ENCODE measurements around the gene CFAP61.

CFAP61 gene

DNA sequence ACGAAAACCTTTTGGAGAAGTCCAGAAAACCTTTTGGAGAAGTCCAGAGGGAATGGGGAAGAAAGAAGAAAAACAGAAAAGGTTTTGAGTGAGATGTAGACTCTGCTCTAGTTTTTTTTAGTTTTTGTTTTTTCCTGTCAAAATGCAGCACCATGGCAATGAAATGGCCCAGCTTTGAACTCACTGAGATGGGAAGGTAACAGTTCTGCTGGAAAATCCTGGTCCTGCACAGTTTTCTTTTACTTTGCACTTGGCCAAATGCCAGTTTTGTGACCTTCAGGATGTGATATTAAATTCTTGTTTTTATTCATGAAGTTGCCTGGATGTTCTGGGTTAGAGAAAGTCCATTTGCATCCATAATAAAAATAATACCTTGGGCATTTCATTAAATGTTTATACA, 145.7 kb downstream of the CFAP61 start:
- Histone ChIP-seq H3K27me3 (ENCODE audit: control insufficient read depth in 1 of 2, insufficient read depth in 1 of 2, low read length in 2 of 2) (peaks cover 0 to 18% of the 10 kb centered on the region in 2 experiments), H3K4ac (ENCODE audit: low read depth in 1 of 2, low read length in 2 of 2) (no peak overlapping the region), H2BK120ac (ENCODE audit: low read depth, low read length) (no peak overlapping the region), H3K4me3 (ENCODE audit: insufficient read depth in 1 of 2, low read depth in 1 of 2, low read length in 2 of 2) (no peak overlapping the region), H3K9me3 (ENCODE audit: control insufficient read depth, low read length) (no peaks in the 10 kb centered on the region), H3K27ac (ENCODE audit: low read length, poor library complexity, severe bottlenecking) (no peak overlapping the region), H2BK12ac (ENCODE audit: low read length in 2 of 2) (no peak overlapping the region), H3K4me2 (ENCODE audit: low read length, poor library complexity, severe bottlenecking) (no peak overlapping the region), H3K36me3 (ENCODE audit: control insufficient read depth in 1 of 2, insufficient read depth in 2 of 2, low read depth in 1 of 2, low read length in 2 of 2) (no peaks in the 10 kb centered on the region), H3K9ac (ENCODE audit: low read length) (no peak overlapping the region), H2AK5ac (ENCODE audit: low read length, severe bottlenecking) (no peak overlapping the region), H3K4me1 (ENCODE audit: control insufficient read depth, insufficient read depth, low read depth, low read length) (no peaks in the 10 kb centered on the region), H2BK5ac (ENCODE audit: low read depth, low read length, poor library complexity, severe bottlenecking) (no peak overlapping the region), H3K14ac (ENCODE audit: low read length in 2 of 2) (no peak overlapping the region), H2BK15ac (ENCODE audit: low read depth, poor library complexity, severe bottlenecking) (no peak overlapping the region), H2AFZ (ENCODE audit: low read depth, low read length) (no peak overlapping the region), H3K18ac (ENCODE audit: low read depth in 1 of 2, low read length in 2 of 2) (no peak overlapping the region), H3K79me1 (replicated peaks; ENCODE audit: low read length, poor library complexity, severe bottlenecking) (no peaks in the 10 kb centered on the region), H4K8ac (ENCODE audit: low read length) (no peak overlapping the region), H3K23ac (ENCODE audit: low read length in 2 of 2) (no peak overlapping the region), H4K91ac (ENCODE audit: low read length) (no peak overlapping the region)
- no peak for DNase-seq
- WGBS: 88% methylated on average over 1 of the region's 1 CpG

DNA sequence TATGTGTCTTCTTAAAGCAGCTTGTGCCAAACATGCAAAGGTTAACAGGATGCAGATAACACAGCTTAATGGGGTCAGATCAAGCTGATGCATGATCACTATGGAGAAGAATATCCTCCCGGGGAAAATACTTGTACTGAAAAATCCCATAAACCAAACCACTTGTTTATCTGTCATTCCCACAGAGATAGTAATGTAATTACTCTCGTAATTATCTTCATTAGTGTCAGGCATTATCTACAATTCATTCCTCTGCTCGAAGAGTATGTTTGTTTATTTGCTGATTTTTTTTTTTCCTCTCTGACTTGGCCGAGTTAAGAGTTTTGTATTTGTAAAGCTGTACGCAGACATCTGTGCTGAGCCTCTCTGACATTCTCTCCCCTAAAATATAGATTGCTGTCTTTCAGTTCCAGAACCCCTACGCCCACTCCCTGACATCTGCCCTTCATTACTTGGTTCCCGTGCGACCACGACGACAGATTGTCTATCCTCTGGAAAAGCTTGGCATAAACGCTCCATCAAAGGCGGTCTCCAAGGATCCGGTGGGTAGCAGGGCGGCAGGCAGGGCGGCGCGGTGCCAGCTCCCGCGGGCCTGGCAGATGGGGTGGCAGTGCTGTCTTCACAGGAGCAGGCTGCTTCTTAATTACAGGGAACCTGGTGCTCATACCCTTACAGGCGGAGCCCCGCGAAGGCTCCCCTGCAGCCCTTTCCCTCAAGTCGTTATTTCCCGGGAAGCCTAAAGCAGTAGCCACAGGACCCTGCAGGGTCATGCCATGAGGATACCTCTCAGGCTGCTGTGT, 147.2 kb downstream of the CFAP61 start:
- H3K27ac ChIP-seq (ENCODE audit: low read length, poor library complexity, severe bottlenecking): no peak overlapping the region
- H2BK15ac ChIP-seq (ENCODE audit: low read depth, poor library complexity, severe bottlenecking): no peak overlapping the region
- no peak overlapping the region for H2AK5ac ChIP-seq (ENCODE audit: low read length, severe bottlenecking)
- H3K4ac ChIP-seq (ENCODE audit: low read depth in 1 of 2, low read length in 2 of 2): no peak overlapping the region
- H3K4me2 ChIP-seq (ENCODE audit: low read length, poor library complexity, severe bottlenecking): no peak overlapping the region
- H3K9ac ChIP-seq (ENCODE audit: low read length): no peak overlapping the region
- peaks cover 3 to 18% of the 10 kb centered on the region in 2 experiments for H3K27me3 ChIP-seq (ENCODE audit: control insufficient read depth in 1 of 2, insufficient read depth in 1 of 2, low read length in 2 of 2)
- no peak overlapping the region for H2BK5ac ChIP-seq (ENCODE audit: low read depth, low read length, poor library complexity, severe bottlenecking)
- H3K36me3 ChIP-seq (ENCODE audit: control insufficient read depth in 1 of 2, insufficient read depth in 2 of 2, low read depth in 1 of 2, low read length in 2 of 2): no peaks in the 10 kb centered on the region
- H3K23ac ChIP-seq (ENCODE audit: low read length in 2 of 2): no peak overlapping the region
- no peak for DNase-seq
- H2BK12ac ChIP-seq (ENCODE audit: low read length in 2 of 2): no peak overlapping the region
- no peak overlapping the region for H2BK120ac ChIP-seq (ENCODE audit: low read depth, low read length)
- H3K4me1 ChIP-seq (ENCODE audit: control insufficient read depth, insufficient read depth, low read depth, low read length): no peaks in the 10 kb centered on the region
- H3K4me3 ChIP-seq (ENCODE audit: insufficient read depth in 1 of 2, low read depth in 1 of 2, low read length in 2 of 2): no peak overlapping the region
- H4K8ac ChIP-seq (ENCODE audit: low read length): no peak overlapping the region
- no peak overlapping the region for H3K18ac ChIP-seq (ENCODE audit: low read depth in 1 of 2, low read length in 2 of 2)
- no peak overlapping the region for H2AFZ ChIP-seq (ENCODE audit: low read depth, low read length)
- no peaks in the 10 kb centered on the region for H3K79me1 ChIP-seq (replicated peaks; ENCODE audit: low read length, poor library complexity, severe bottlenecking)
- no peaks in the 10 kb centered on the region for H3K9me3 ChIP-seq (ENCODE audit: control insufficient read depth, low read length)
- no peak overlapping the region for H3K14ac ChIP-seq (ENCODE audit: low read length in 2 of 2)
- H4K91ac ChIP-seq (ENCODE audit: low read length): no peak overlapping the region
- 62% methylated on average over 21 of the region's 24 CpGs for WGBS

DNA sequence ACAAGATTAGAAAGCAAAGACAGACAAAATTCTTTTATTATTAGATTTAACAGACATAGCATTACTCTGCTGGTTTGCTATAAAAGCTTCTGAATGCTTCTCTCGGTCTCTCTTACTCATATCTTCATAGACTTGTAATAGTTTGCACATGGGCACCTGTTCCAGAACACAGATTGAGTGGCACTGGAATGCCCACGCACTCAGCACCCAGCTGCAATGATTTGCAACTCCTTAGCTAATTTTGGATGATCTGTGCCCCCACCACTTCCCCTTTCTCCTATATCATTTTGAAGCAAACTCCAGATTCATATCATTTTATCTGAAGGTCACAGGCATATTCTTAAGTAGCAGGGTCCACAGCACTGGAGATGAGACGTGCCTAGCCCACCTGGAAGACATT, 148.8 kb downstream of the CFAP61 start:
- H4K91ac ChIP-seq (ENCODE audit: low read length): no peak overlapping the region
- no peak overlapping the region for H3K14ac ChIP-seq (ENCODE audit: low read length in 2 of 2)
- no peak overlapping the region for H3K27ac ChIP-seq (ENCODE audit: low read length, poor library complexity, severe bottlenecking)
- H3K4me1 ChIP-seq (ENCODE audit: control insufficient read depth, insufficient read depth, low read depth, low read length): no peaks in the 10 kb centered on the region
- DNase-seq: no peak
- H3K18ac ChIP-seq (ENCODE audit: low read depth in 1 of 2, low read length in 2 of 2): no peak overlapping the region
- no peak overlapping the region for H3K9ac ChIP-seq (ENCODE audit: low read length)
- no peak overlapping the region for H2AK5ac ChIP-seq (ENCODE audit: low read length, severe bottlenecking)
- no peak overlapping the region for H2BK5ac ChIP-seq (ENCODE audit: low read depth, low read length, poor library complexity, severe bottlenecking)
- no peak overlapping the region for H3K4me3 ChIP-seq (ENCODE audit: insufficient read depth in 1 of 2, low read depth in 1 of 2, low read length in 2 of 2)
- no peak overlapping the region for H4K8ac ChIP-seq (ENCODE audit: low read length)
- H2AFZ ChIP-seq (ENCODE audit: low read depth, low read length): no peak overlapping the region
- no peaks in the 10 kb centered on the region for H3K79me1 ChIP-seq (replicated peaks; ENCODE audit: low read length, poor library complexity, severe bottlenecking)
- no peak overlapping the region for H2BK12ac ChIP-seq (ENCODE audit: low read length in 2 of 2)
- H3K4ac ChIP-seq (ENCODE audit: low read depth in 1 of 2, low read length in 2 of 2): no peak overlapping the region
- H3K27me3 ChIP-seq (ENCODE audit: control insufficient read depth in 1 of 2, insufficient read depth in 1 of 2, low read length in 2 of 2): peaks cover 3 to 18% of the 10 kb centered on the region in 2 experiments
- H3K9me3 ChIP-seq (ENCODE audit: control insufficient read depth, low read length): no peaks in the 10 kb centered on the region
- H2BK15ac ChIP-seq (ENCODE audit: low read depth, poor library complexity, severe bottlenecking): no peak overlapping the region
- H3K36me3 ChIP-seq (ENCODE audit: control insufficient read depth in 1 of 2, insufficient read depth in 2 of 2, low read depth in 1 of 2, low read length in 2 of 2): no peaks in the 10 kb centered on the region
- WGBS: 65% methylated on average over 3 of the region's 3 CpGs
- no peak overlapping the region for H3K4me2 ChIP-seq (ENCODE audit: low read length, poor library complexity, severe bottlenecking)
- H2BK120ac ChIP-seq (ENCODE audit: low read depth, low read length): no peak overlapping the region
- no peak overlapping the region for H3K23ac ChIP-seq (ENCODE audit: low read length in 2 of 2)

DNA sequence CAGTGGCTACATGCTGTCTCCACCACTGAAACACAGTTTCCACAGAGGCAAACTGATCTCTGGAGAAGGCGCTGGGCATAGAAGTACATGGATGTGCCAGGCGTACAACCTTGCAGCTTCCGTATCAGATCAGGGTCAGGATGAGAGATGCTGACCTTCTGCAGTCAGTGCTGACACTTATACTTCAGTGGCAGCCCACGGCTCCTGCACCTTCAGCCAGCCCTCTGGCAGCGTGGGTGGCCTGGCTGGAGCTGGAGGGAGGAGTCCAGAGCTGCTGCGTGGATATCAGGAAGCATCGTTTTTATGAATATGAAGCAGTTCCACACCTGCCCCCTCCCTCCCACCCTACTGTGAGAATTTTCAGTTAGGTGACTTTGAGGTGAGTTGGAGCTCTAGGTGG, 149.3 kb downstream of the CFAP61 start:
- Histone ChIP-seq H3K9me3 (ENCODE audit: control insufficient read depth, low read length) (no peaks in the 10 kb centered on the region), H3K36me3 (ENCODE audit: control insufficient read depth in 1 of 2, insufficient read depth in 2 of 2, low read depth in 1 of 2, low read length in 2 of 2) (no peaks in the 10 kb centered on the region), H3K79me1 (replicated peaks; ENCODE audit: low read length, poor library complexity, severe bottlenecking) (no peaks in the 10 kb centered on the region), H2AK5ac (ENCODE audit: low read length, severe bottlenecking) (no peak overlapping the region), H4K8ac (ENCODE audit: low read length) (no peak overlapping the region), H2AFZ (ENCODE audit: low read depth, low read length) (no peak overlapping the region), H2BK5ac (ENCODE audit: low read depth, low read length, poor library complexity, severe bottlenecking) (no peak overlapping the region), H3K27ac (ENCODE audit: low read length, poor library complexity, severe bottlenecking) (no peak overlapping the region), H2BK120ac (ENCODE audit: low read depth, low read length) (no peak overlapping the region), H2BK12ac (ENCODE audit: low read length in 2 of 2) (no peak overlapping the region), H3K27me3 (ENCODE audit: control insufficient read depth in 1 of 2, insufficient read depth in 1 of 2, low read length in 2 of 2) (peaks cover 3 to 18% of the 10 kb centered on the region in 2 experiments), H4K91ac (ENCODE audit: low read length) (no peak overlapping the region), H3K4me2 (ENCODE audit: low read length, poor library complexity, severe bottlenecking) (no peak overlapping the region), H3K4ac (ENCODE audit: low read depth in 1 of 2, low read length in 2 of 2) (no peak overlapping the region), H3K4me1 (ENCODE audit: control insufficient read depth, insufficient read depth, low read depth, low read length) (no peaks in the 10 kb centered on the region), H3K4me3 (ENCODE audit: insufficient read depth in 1 of 2, low read depth in 1 of 2, low read length in 2 of 2) (no peak overlapping the region), H3K18ac (ENCODE audit: low read depth in 1 of 2, low read length in 2 of 2) (no peak overlapping the region), H3K9ac (ENCODE audit: low read length) (no peak overlapping the region), H2BK15ac (ENCODE audit: low read depth, poor library complexity, severe bottlenecking) (no peak overlapping the region), H3K23ac (ENCODE audit: low read length in 2 of 2) (no peak overlapping the region), H3K14ac (ENCODE audit: low read length in 2 of 2) (no peak overlapping the region)
- 60% methylated on average over 5 of the region's 7 CpGs for WGBS
- DNase-seq: no peak
